ENCODE measurements around the gene CIAPIN1.
"Not testable (repeated sequence)": the region's sequence is repeated elsewhere in the genome, so short reads cannot be mapped to it uniquely, and the experiment has no call there.

CIAPIN1 gene

GRCh38 chr16:57403965-57404817, 43.0 kb downstream of the CIAPIN1 start, which contains the start of gene CCL17:
TSS of gene CCL17 (plus strand) at chr16:57404767. CDS start at chr16:57413933, 9,166 bp downstream.
- DNase-seq: no peak

- DNase-seq: no peak
Measured at GRCh38 chr16:57401943-57402640, 45.1 kb downstream of the CIAPIN1 start.

- DNase-seq: not testable (repeated sequence)
Measured at GRCh38 chr16:57397493-57397892, 49.7 kb downstream of the CIAPIN1 start.

- DNase-seq: no peak
Measured at GRCh38 chr16:57396786-57397185, 50.4 kb downstream of the CIAPIN1 start.

GRCh38 chr16:57395026-57395425, 52.2 kb downstream of the CIAPIN1 start:
- no peak for DNase-seq

GRCh38 chr16:57394444-57394843, 52.7 kb downstream of the CIAPIN1 start:
- no peak for DNase-seq

GRCh38 chr16:57392694-57393093, 54.5 kb downstream of the CIAPIN1 start:
- no peak for DNase-seq

- no peak for DNase-seq
Measured at GRCh38 chr16:57391708-57392107, 55.5 kb downstream of the CIAPIN1 start.

GRCh38 chr16:57391300-57391699, 55.9 kb downstream of the CIAPIN1 start:
- DNase-seq: no peak

GRCh38 chr16:57390636-57391295, 56.4 kb downstream of the CIAPIN1 start:
- no peak for DNase-seq

- DNase-seq: no peak
Measured at GRCh38 chr16:57389087-57389468, 58.1 kb downstream of the CIAPIN1 start.

- no peak for DNase-seq
Measured at GRCh38 chr16:57388359-57389086, 58.7 kb downstream of the CIAPIN1 start.

- no peak for DNase-seq
Measured at GRCh38 chr16:57387598-57388354, 59.4 kb downstream of the CIAPIN1 start.

- no peak for DNase-seq
Measured at GRCh38 chr16:57386381-57386951, 60.7 kb downstream of the CIAPIN1 start.

GRCh38 chr16:57385083-57385482, 62.1 kb downstream of the CIAPIN1 start:
- no peak for DNase-seq

GRCh38 chr16:57384248-57385070, 62.7 kb downstream of the CIAPIN1 start:
- DNase-seq: no peak

- DNase-seq: no peak
Measured at GRCh38 chr16:57383276-57384247, 63.6 kb downstream of the CIAPIN1 start.

GRCh38 chr16:57382535-57383275, 64.5 kb downstream of the CIAPIN1 start:
- no peak for DNase-seq
